ENCODE data around the gene CAMKK1.

The CAMKK1 gene

GRCh38 chr17:3895354-3895753 lies 2.5 kb upstream of the CAMKK1 start:
- DNase-seq, result no peak

DNA sequence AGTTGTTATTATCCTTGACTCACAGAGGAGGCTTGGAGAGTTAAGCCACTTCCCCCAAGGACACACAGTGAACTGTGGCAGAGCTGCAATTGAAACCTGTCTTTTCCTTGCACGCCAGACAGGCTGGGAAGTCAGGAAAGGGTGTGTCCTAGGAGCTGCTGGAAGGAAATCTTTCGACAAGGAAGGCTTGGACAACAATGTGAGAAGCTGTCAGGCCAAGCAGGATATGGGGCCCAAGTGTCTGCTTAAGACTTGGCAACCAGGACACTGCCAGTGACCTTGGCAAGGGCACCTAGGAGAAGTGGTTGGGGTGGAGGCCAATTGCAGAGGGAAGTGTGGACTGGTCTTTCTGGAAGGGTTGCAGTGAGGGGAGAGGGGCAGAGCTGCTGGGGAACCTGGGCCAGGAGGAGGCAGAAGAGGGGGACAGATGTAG lies 2.1 kb upstream of the CAMKK1 start:
- DNase-seq, result no peak

GRCh38 chr17:3894188-3894587 lies 1.3 kb upstream of the CAMKK1 start:
- no peak for DNase-seq

DNA sequence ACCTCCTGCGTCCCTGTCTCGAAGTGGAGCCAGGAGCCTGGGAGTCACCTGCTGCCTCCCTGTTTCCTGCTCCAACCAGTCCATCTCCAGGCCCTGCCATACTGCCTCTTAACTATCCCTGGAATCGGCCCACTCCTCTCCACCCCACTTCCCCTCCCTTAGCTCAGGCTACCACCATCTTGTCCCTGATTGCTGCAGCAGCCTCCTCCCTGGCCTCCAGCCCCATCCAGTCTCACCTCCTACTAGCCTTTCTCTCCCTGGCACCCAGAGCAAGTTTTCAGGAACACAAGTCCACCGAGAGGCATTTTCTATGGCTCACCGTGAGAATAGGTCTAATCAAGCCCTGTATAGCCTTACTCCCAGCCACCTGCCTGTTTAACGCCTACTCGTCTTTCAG lies 865 bp upstream of the CAMKK1 start:
- no peak for DNase-seq

DNA sequence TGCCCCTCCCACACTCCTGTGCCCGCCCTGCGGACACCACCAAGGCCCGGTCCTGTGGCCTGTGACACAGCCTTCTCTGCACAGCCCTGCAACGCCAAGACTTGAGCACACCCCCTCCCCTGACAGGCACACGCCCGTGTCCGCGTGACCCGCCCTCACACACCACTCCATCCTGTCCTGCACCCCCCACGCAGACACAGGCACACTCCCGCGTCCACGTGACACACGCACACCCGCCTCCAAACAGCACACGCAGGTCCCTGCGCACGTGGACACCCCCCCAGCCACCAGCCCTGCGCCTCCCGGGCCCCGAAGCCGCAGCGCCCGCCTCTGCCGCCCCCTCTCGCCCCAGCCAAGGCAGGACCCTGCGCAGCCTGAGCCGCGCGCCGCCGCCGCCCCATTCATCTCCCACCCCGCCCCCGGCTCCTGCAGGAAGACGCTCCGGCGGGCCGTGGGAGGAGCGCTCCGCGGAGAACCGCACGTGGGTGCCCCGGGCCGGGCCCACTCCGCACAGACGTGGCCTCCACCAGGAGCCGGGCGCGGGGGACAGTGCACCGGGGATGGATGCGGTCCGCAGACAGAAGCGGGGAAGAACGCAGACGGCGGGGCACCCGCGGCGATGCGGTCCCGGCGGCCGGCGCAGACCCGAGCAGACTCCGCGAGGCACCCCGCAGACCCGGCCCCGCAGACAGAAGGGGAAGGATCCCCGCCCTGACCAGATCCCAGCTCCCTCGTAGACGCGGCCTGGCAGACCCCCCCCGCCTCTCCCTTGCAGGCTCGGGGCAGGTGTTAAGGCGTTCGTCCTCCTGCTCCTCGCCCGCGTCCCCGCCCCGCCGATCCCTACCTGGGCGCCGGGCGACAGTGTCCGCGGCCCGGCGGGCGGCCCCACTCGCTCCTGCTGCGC lies 506 bp downstream of the CAMKK1 start:
- peak; percentile 91 for DNase-seq

DNA sequence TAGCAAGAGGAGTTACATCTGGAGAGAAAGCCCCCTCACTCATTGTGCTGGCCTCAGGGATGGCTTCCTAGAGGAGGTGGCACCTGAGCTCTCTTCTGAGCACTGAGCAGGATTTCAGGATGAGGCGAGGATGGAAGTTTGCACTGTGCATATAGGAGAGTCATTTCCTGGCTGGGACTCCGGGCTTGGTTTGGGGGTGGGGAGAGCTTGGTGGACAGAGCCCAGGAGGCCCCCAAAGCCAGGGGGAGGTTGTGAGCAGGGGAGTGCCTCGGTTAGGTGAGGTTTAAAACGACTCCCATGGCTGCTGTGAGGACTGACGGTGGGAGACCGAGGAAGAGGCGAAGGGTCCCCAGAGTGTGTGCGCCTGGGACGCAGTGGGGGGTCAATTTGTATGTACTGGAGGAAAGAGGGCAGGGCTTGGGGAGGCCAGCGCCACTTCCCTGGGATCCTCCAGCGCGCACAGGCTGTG lies 1.2 kb downstream of the CAMKK1 start:
- DNase-seq, result no peak

DNA sequence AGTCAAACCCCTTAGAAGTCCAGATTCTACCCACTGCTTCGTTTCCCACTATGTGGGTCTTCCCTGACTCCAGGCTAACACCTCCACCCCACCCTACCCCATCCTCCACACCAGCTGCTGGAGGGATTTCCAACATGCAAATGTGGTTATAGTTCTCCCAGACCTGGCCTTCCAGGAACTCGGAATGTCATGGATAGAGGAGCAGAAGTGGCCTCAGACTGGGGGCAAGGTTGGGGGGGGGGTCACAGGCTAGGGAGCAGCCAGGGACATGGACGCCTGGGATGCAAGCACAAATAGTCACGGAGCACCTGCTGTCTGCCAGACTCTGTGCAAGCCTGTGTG lies 2.0 kb downstream of the CAMKK1 start:
- DNase-seq, result no peak

DNA sequence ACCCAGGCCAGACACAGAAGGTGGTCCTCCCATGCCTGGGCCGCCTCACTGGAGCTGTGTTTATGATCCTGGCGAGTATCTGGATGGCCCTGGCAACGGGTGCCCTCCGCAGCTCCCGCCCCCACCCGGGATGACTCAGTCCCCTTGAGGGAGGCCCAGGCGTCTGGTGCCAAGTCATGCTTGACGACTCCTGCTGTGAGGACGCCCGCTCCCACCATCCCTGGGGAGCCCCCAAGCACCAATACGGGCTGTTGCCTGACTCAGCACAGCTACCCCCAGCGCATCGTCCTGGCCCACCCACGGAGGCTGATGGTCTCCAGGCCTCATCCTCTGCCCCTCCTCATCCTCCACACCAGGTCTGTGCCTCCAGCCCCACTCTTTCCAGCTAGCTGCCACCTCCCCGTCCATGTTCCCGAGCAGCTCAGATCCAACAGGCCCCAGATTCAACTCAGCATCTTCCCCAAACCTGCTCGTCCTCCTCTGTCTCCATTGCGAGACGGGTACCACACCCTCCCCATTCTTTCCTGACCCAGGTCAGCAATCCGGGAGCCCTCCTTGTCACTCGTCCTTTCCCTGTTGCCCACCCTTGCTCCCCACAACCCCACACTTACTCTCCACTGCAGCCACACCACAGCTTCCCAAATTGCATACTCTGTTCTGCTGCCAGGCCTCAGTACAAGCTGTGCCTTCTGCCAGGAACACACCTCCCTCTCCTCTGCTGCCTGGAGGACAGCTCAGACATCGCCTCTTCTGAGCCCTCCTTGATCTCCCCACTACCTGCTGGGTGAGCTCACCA lies 2.6 kb downstream of the CAMKK1 start:
- DNase-seq, result peak; percentile 67

GRCh38 chr17:3889325-3890012 lies 3.4 kb downstream of the CAMKK1 start:
- DNase-seq, result no peak

DNA sequence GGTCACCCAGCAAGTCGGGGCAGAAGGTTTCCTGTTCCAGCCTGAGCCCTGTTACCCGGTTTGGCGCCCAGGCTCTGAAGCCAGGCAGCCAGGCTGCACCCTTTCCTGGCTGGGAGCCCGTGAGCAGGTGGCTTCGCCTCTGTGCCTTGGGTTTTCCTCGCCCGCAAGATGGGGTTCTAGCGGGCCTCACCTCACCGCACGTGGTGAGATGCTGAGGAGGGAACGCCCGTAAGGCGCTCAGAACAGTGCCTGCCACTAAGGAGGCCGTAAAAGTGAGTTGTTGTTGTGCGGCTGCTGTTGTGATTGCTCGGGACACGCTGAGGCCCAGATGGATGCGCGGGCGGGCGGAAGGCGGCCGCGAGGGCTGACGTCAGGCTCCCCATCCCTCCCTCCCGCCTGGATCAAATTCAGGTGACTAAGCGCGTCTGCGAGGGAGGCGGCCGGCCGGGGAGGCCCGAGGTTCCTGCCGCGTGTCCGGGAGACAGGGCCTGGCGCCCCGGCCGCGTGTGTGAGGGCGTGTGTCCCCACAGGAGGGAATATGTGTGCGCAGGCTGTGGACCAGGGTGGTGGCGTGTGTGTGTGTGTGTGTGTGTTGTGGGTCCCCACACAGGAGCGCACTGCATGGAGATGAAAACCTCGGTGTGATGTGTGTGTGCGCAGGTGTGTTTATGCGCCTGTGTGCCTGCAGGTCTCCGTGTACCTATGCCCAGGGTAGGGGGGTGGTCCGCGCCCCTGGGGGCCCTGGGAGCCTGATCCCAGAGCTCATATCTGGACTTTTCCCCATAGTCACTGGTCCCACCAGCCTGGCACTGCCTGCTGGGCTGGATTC lies 4.3 kb downstream of the CAMKK1 start:
- no peak for DNase-seq

- DNase-seq, result no peak
Observed at GRCh38 chr17:3887804-3888203, 5.0 kb downstream of the CAMKK1 start.

DNA sequence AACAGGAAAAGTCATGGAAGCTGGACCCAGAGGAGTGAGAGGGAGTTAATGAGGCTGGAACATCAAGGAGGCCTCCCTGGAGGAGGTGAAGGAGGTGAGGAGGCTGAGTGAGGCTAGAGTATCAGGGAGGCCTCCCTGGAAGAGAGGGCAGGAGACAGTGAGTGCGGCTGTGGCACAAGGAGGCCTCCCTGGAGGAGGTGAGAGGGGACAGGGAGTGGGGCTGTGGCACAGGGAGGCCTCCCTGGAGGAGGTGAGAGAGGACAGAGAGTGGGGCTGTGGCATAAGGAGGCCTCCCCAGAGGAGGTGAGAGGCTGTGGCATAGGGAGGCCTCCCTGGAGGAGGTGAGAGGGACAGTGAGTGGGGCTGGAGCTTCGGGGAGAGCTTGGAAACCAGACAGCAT lies 5.5 kb downstream of the CAMKK1 start:
- no peak for DNase-seq

DNA sequence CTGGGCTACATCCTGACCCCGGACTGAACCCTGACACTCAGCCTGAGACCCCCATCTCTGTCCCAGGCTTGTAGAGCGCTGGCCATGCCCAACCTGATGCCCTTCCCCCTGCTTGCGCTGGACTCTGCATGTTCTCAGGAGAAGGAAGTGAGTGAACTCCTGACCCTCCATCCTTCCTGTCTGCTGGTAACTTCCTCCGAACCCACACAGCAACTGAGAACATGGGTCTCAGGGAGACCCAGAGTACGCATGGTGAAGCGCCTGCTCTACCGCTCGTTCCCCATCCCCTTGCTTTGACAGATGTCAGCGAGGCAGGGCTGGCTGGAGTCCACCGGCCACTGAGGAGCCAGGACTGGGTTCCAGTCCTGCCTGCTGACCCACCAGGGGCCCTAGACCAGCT lies 6.1 kb downstream of the CAMKK1 start:
- DNase-seq, result no peak

DNA sequence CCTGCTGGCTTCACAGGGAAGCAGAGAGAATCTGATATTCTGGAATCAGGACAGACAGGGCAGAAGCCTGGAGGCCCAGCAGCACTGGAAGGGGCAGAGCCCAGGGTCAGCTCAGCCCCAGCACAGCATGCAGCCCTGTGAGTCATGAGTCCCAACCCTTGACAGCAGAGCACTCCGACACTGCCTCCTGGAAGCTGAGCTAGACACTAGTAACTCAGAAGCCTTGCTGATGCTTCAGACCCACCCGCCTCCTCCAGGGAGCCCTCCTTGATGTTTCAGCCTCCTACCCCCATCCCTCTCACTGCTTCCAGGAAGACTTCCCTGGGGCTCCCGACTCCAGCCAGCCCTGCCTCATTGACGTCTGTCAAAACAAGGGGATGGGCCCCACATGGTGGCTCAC lies 6.9 kb downstream of the CAMKK1 start:
- DNase-seq, result no peak

DNA sequence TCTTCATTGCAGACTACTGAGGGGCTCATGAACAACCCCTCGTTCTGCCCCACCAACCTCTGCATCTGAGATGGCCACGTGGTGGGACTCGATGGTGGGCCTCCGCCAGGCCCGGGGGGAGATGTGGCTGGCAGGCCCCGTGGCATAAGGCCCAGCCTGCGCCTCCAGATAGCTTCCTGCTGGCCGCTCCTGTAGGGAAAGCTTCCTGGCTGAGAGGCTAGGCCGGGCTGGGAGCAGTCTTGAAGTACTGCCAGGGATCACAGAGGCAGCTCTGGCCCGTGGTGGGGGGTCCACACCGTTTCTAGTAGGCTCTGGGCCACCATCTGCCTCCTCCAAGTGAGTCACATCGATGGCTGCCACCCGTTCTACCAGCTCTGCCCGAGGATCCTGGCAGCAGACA lies 7.6 kb downstream of the CAMKK1 start:
- no peak for DNase-seq

DNA sequence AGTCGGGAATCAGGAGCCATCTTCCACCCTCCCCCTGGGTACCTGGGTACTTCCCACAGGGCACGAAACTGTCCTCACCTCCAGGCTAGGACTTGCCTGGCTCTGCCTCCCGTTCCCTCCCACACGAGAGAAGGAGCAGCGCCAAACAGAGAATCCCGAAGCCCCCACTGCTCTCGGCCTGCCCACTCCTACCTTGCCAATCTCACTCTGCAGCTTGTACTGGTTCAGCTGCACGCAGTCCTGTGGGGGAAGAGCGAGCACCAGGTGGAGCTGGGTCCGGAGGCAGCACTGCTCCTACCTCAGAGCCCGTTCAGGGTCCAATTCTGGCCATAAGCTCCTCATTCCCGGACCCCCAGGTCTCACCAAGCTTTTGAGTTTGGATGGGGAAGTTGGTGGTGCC lies 8.7 kb downstream of the CAMKK1 start:
- no peak for DNase-seq

- no peak for DNase-seq
Observed at GRCh38 chr17:3882276-3882675, 10.6 kb downstream of the CAMKK1 start.

DNA sequence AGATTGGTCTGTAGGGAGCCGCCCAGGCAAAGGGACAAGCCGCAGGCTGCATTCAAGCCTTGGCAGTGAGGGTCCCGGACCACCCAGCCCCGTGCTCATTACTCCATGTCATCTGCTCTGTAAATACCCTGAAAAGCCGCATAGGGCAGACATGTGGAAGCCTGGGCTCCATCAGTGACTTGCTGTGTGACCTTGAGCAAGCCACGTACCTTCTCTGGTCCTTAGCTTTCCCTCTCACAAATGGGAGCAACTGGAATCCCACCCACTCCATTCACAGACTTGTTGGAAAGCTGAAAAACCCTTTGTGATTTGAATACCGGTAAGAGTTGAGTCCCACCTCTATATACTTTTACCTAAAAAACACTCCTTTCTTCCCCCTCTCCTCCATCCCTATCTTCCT lies 11.9 kb downstream of the CAMKK1 start:
- no peak for DNase-seq

GRCh38 chr17:3879591-3880417 lies 13.0 kb downstream of the CAMKK1 start:
- DNase-seq, result no peak

DNA sequence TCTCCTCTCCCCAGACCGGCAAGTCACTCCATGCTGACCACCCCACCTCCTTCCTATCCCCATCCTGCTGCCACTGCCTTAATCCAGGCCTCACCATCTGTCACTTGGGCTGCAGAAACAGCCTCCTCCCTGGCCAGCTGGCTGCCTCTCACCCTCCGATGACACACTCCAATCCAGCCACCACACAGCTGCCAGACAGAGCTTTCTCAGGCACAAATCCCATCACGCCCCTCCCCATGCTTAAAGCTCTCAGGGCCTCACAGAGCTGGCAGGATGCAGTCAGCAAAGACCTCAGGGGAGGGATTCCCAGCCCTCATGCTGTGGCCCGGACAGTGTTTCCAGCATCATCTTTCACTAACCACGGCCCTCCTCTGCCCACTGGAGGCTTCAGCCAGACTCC lies 13.7 kb downstream of the CAMKK1 start:
- no peak for DNase-seq

- DNase-seq, result no peak
Observed at GRCh38 chr17:3877220-3877619, 15.6 kb downstream of the CAMKK1 start.

- DNase-seq, result no peak
Observed at GRCh38 chr17:3875317-3875716, 17.5 kb downstream of the CAMKK1 start.
